Neural cell (in vitro differentiated cells): ENCODE data around the gene OAS1. TPM values are rescaled to one million over a fixed set of nuclear protein-coding genes. Genes with fewer than 3 reads are reported as not detected.

Experiments used
- H2AFZ ChIP-seq: fragments of 200-600, 300-800 bp; sonication (generic), shearing (Covaris generic); 2 replicates; pipeline ENCODE4 v1.6.0; 2014; ENCODE audit warnings: low read depth, mild to moderate bottlenecking, antibody characterized with exemption, low read length, moderate library complexity
- H3F3A ChIP-seq: fragments of 200-600 bp; shearing (Covaris generic); 2 replicates; pipeline ENCODE4 v1.6.1; 2016; ENCODE audit warnings: mild to moderate bottlenecking, moderate library complexity, mixed read lengths, antibody characterized with exemption, low read length; ENCODE audit not compliant: insufficient read depth, poor library complexity, severe bottlenecking
- H3K27ac ChIP-seq: fragments of 200-600, 300-800 bp; sonication (generic), shearing (Covaris generic); 2 replicates; pipeline ENCODE4 v1.5.1; 2014; ENCODE audit warnings: mild to moderate bottlenecking, low read length, moderate library complexity
- H3K27me3 ChIP-seq: fragments of 300-800, 200-600 bp; sonication (generic), shearing (Covaris generic); 2 replicates; pipeline ENCODE4 v1.6.0; 2014; ENCODE audit warnings: mild to moderate bottlenecking, low read depth, low read length, moderate library complexity; ENCODE audit not compliant: insufficient read depth
- H3K36me3 ChIP-seq: fragments of 300-800, 200-600 bp; sonication (generic), shearing (Covaris generic); 2 replicates; pipeline ENCODE4 v1.5.1; 2014; ENCODE audit warnings: mild to moderate bottlenecking, antibody characterized with exemption, low read length, moderate library complexity; ENCODE audit not compliant: insufficient read depth
- H3K4me2 ChIP-seq: fragments of 300-800, 200-600 bp; sonication (generic), shearing (Covaris generic); 2 replicates; pipeline ENCODE4 v1.6.0; 2014; ENCODE audit warnings: mild to moderate bottlenecking, low read length
- H3K4me3 ChIP-seq: fragments of 300-800, 200-600 bp; sonication (generic), shearing (Covaris generic); 2 replicates; pipeline ENCODE4 v1.5.1; 2014; ENCODE audit warnings: mild to moderate bottlenecking, low read length, moderate library complexity
- H3K79me2 ChIP-seq: fragments of 200-600 bp; shearing (Covaris generic); replicated peaks from 2 replicates; pipeline ENCODE4 v1.6.0; 2014; ENCODE audit warnings: mild to moderate bottlenecking, low read length, moderate library complexity; ENCODE audit not compliant: insufficient read depth
- H3K9ac ChIP-seq: fragments of 300-800, 200-600 bp; sonication (generic), shearing (Covaris generic); 2 replicates; pipeline ENCODE4 v1.6.1; 2016; ENCODE audit warnings: mild to moderate bottlenecking, low read length, mixed read lengths
- H3K9me2 ChIP-seq: fragments of 200-600 bp; shearing (Covaris generic); 2 replicates; pipeline ENCODE4 v1.6.1; 2016; ENCODE audit warnings: mild to moderate bottlenecking, low read length, mixed read lengths; ENCODE audit not compliant: insufficient read depth
- H3K9me3 ChIP-seq: fragments of 200-600, 300-800 bp; sonication (generic), shearing (Covaris generic); 2 replicates; pipeline ENCODE4 v1.6.1; 2016; ENCODE audit warnings: mild to moderate bottlenecking, mixed run types, low read length, moderate library complexity, mixed read lengths
- H4K20me1 ChIP-seq: fragments of 200-600 bp; shearing (Covaris generic); 2 replicates; pipeline ENCODE4 v1.6.1; 2016; ENCODE audit warnings: mild to moderate bottlenecking, mixed run types; ENCODE audit not compliant: insufficient read depth
- CTCF ChIP-seq: fragments of 450-650 bp; IDR thresholded peaks from 2 replicates; pipeline ENCODE4 v1.5.1; 2014; ENCODE audit warnings: antibody characterized with exemption, mild to moderate bottlenecking, moderate library complexity; ENCODE audit not compliant: poor library complexity, severe bottlenecking
- EP300 ChIP-seq: fragments of 450-650 bp; conservative IDR thresholded peaks from 2 replicates; pipeline ENCODE4 v1.6.1; 2014; ENCODE audit warnings: antibody characterized with exemption, mild to moderate bottlenecking, moderate library complexity; ENCODE audit not compliant: poor library complexity, severe bottlenecking
- EZH2 ChIP-seq: fragments of 200-600, 300-800 bp; shearing (Covaris generic), sonication (generic); IDR thresholded peaks from 2 replicates; pipeline ENCODE4 v1.6.1; 2014; ENCODE audit warnings: antibody characterized with exemption, low read length, borderline replicate concordance, mild to moderate bottlenecking; ENCODE audit not compliant: insufficient read depth, poor library complexity, severe bottlenecking
- MXI1 ChIP-seq: fragments of 450-650 bp; conservative IDR thresholded peaks from 2 replicates; pipeline ENCODE4 v1.6.1; 2014; ENCODE audit warnings: antibody characterized with exemption, mild to moderate bottlenecking; ENCODE audit not compliant: poor library complexity, severe bottlenecking
- POLR2AphosphoS5 ChIP-seq: IDR thresholded peaks from 2 replicates; pipeline ENCODE4 v1.6.1; 2012
- RAD21 ChIP-seq: fragments of 450-650 bp; conservative IDR thresholded peaks from 2 replicates; pipeline ENCODE4 v1.6.1; 2014; ENCODE audit warnings: antibody characterized with exemption, mild to moderate bottlenecking, moderate library complexity
- REST ChIP-seq: IDR thresholded peaks from 2 replicates; pipeline ENCODE4 v1.6.1; 2012; ENCODE audit warnings: borderline replicate concordance
- SMC3 ChIP-seq: fragments of 450-650 bp; conservative IDR thresholded peaks from 2 replicates; pipeline ENCODE4 v1.6.1; 2014; ENCODE audit warnings: antibody characterized with exemption, mild to moderate bottlenecking, moderate library complexity; ENCODE audit not compliant: poor library complexity
- TAF1 ChIP-seq: IDR thresholded peaks from 2 replicates; pipeline ENCODE4 v1.6.1; 2012; ENCODE audit warnings: low read depth
- polyA plus RNA-seq: library from polyadenylated mRNA; depleted of rRNA; stranded (reverse); fragments of >200 nt; gene quantifications from 2 replicates; pipeline ENCODE4 v1.2.3, GENCODE V29; 2014

OAS1 gene
- polyA plus RNA-seq, 1 donor from 2014 or later, result not detected

- no peaks in the 10 kb centered on the region for H3K36me3 ChIP-seq
- TF ChIP-seq RAD21, result no peak
- TF ChIP-seq EP300, result no peak
- no peak for TF ChIP-seq SMC3
- no peak for TF ChIP-seq EZH2
- TF ChIP-seq CTCF, result no peak
- TF ChIP-seq POLR2AphosphoS5, result no peak
- no peak for TF ChIP-seq TAF1
- no peak for TF ChIP-seq REST
- no peak for TF ChIP-seq MXI1
- H3K9me2 ChIP-seq, result no peaks in the 10 kb centered on the region
- no peak overlapping the region for H3K4me2 ChIP-seq
- no peak overlapping the region for H3K9ac ChIP-seq
- H3K4me3 ChIP-seq, result no peak overlapping the region
- peaks cover 20% of the 10 kb centered on the region for H3K27me3 ChIP-seq
- no peaks in the 10 kb centered on the region for H3K9me3 ChIP-seq
- no peaks in the 10 kb centered on the region for H4K20me1 ChIP-seq
- no peak overlapping the region for H3K27ac ChIP-seq
- H3F3A ChIP-seq, result no peaks in the 10 kb centered on the region
- H3K79me2 ChIP-seq, result no peaks in the 10 kb centered on the region
- no peak overlapping the region for H2AFZ ChIP-seq
These were observed 29.5 kb downstream of the OAS1 start for GRCh38 chr12:112936264-112936663.

GRCh38 chr12:112936927-112937326 is 30.2 kb downstream of the OAS1 start:
- H3K9me2 ChIP-seq, result no peaks in the 10 kb centered on the region
- H3K9me3 ChIP-seq, result no peaks in the 10 kb centered on the region
- peaks cover 20% of the 10 kb centered on the region for H3K27me3 ChIP-seq
- no peaks in the 10 kb centered on the region for H3F3A ChIP-seq
- no peak overlapping the region for H2AFZ ChIP-seq
- no peak overlapping the region for H3K9ac ChIP-seq
- no peaks in the 10 kb centered on the region for H3K36me3 ChIP-seq
- no peak overlapping the region for H3K4me2 ChIP-seq
- no peak overlapping the region for H3K4me3 ChIP-seq
- no peaks in the 10 kb centered on the region for H3K79me2 ChIP-seq
- no peak overlapping the region for H3K27ac ChIP-seq
- TF ChIP-seq TAF1, result no peak
- TF ChIP-seq EP300, result no peak
- no peak for TF ChIP-seq SMC3
- no peak for TF ChIP-seq POLR2AphosphoS5
- TF ChIP-seq EZH2, result no peak
- no peak for TF ChIP-seq RAD21
- TF ChIP-seq REST, result no peak
- no peak for TF ChIP-seq MXI1
- TF ChIP-seq CTCF, result no peak
- H4K20me1 ChIP-seq, result no peaks in the 10 kb centered on the region
